NCI-H146 treated with DMSO at 0.1 percent for 48 hours (cell line): ENCODE measurements around the gene GRIA4.
"Not testable (repeated sequence)": the region's sequence is repeated elsewhere in the genome, so short reads cannot be mapped to it uniquely, and the experiment has no call there.

Source experiments
- DNase-seq: peaks from one replicate; lab custom pipeline; 2025; ENCODE audit not compliant: unreplicated experiment; lab: John Stamatoyannopoulos, UW

Gene GRIA4

DNA sequence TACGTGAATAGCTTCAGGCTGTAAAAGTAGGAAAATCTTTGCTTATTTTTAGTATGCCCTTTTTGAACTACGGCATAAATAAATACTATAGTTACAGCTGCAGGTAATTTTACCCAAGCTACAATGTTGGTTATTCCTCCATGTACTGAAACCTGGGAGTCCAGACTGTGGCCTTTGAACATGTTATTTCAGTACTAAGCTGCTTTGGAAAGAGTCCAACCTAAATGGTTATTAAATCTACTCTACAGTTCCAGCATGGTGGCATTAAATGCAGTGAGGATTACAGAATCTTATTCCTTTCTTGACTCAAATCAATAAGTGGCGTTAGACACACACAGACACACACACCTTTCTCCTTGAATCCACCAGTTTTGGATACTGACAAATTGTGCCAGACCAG lies 247.1 kb downstream of the GRIA4 start:
- no peak for DNase-seq

DNA sequence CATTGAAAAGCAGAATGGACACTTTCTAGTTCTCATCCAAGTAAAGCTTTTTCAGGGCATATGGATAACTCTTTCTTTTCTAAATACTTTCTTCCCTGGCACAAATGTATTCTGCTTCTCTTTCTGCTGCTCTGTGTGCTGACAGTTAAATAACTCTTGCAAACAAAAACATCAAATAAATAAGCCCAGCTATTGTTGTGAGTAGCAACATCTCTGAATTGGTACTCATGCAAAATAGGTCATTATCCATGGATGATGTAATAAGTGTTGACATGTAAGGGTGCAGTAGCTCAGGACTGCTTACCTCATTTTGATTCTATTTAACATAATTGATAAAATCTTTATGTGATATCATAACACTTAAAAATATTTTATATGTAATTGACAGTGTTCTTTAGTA lies 247.9 kb downstream of the GRIA4 start:
- no peak for DNase-seq

DNA sequence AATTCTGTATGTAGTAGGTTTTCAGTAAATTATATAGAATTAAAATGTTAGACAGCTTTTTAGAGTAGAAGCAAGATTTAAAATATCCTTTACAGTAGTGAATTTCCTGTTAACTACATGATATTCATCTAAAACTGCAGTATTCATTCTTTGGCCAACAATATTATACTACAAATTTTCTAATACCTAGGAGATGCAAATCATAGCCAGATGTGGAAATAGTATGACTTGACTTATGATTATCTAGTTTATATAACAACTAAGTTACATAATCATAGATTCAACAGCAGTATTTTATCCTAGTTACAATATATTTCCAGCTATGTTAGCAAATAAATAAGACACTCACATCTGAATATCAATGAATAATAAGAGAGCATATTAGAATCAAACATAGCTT lies 249.0 kb downstream of the GRIA4 start:
- no peak for DNase-seq

DNA sequence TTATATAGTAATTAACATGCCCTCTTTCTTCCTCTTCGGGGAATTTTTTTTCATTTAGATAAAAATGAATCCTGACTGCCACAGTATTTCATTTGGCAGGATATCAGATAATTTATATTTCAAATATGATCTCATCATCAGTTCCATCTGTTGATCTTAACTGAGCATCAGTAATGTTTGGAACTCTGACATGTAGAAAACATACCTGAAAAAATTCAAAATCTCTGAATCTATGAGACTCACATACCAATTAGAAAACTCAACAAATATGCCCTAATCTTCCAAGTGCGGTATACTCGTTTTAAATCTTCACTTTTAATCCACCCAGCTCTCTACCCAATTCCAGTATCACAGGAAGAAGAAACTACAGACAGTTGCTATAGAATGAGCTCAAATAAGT lies 250.2 kb downstream of the GRIA4 start:
- no peak for DNase-seq

DNA sequence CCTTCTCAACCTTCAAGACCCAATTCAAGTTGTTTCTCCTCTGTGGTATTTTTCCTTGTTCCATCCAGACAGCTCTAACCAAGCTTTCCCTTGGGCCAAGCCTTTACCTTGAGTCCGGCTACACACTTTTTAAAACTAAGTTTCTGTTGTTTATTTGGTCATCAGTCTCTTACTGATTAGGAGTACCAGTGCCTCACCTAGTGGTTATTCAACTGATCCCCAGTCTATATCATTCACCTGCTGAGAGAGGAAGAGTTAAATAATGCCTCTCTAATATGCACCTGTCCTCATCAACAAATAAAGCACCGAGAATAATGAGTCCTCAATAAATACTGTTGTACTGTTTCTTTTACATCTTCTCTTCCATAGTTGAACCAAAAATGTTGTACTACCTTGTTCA lies 251.4 kb downstream of the GRIA4 start:
- peak; percentile 25 for DNase-seq

DNA sequence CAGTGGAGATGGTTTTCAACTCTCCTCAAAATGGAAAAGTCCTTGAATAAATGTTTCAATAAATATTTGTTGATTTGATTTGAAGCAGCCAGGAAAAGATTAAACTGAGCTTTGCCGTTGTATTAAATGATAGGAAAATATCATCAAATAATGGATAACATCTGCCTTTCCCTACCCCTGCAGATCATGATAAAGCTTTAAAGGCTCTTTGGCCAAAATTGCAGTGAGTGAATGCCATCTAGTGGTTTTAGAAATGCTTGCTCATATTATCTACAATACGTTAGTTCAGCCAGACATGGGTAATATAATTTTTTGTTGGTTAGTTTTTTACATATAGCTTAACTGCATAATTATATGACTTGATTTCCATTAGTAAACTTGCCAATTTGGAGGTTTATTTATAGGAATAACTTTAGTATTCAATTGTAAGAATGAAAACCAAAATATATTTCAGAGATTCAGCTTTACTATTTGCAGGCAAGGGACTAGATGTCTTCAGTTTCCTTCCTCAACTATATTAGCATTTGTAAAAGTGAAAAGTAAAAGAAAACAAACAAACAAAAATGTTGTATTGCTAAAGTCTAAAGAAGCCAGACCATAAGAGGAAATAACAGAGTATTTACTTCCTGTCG lies 253.0 kb downstream of the GRIA4 start:
- DNase-seq: peak; percentile 7

DNA sequence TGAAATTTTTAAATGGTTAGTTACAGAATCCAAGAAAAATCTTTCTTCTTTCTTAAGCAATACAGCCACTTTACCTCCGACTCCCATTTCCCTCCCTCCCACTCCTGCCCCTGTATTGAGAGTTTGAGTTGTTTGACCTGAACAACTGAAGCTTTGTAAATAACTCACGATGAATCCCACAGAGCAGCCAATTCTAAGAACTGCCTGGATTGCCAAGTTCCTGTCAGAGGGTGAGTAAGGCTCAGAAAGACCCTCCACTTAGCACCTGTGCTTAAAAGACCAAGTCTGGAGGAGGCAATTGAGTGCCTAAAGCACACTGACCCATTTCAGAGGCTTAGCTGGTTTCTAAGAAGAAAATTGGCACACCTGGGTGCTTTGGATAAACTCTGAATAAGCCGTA lies 253.7 kb downstream of the GRIA4 start:
- DNase-seq: no peak

DNA sequence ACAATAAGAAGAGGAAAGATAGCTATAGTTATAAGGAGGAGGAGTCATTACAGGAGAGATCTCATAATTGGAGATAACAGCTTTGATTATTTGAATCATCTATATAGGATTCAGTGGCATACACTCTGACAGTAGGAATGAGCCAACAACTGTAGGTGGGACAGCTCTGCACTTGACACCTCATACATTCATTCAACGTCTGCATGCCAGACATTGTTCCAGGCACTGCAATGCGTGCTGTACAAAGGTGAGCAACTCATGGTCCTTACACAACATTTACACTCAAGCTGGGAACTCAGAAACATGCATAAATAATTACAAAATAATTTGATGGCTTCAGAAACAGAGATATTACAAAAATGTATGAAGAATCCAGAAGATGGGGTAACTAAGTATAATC lies 257.9 kb downstream of the GRIA4 start:
- no peak for DNase-seq

DNA sequence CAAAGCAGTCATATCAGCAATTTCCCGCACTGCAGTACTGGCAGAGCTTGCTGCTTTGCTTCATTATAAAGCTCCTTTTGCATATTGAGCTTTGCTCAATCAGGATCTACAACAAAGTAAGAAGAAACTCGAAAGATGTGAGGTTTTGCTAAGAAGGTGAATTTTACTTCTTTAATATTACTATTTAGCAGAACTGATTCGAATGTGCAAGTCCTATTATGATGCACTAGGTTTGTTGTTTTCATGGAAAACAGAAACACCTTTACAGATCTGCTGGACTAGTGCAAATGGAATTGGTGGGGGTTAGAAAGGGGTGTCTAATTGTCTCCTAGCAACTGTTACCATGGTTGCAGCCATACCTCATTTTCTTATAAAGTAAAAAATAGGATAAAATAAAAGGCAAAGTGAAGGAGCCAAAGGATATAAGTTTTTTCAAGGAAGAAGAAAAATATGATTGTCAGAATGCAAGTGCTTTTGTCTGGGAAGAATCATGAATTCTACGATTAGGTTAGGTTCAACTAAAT lies 259.0 kb downstream of the GRIA4 start:
- no peak for DNase-seq

DNA sequence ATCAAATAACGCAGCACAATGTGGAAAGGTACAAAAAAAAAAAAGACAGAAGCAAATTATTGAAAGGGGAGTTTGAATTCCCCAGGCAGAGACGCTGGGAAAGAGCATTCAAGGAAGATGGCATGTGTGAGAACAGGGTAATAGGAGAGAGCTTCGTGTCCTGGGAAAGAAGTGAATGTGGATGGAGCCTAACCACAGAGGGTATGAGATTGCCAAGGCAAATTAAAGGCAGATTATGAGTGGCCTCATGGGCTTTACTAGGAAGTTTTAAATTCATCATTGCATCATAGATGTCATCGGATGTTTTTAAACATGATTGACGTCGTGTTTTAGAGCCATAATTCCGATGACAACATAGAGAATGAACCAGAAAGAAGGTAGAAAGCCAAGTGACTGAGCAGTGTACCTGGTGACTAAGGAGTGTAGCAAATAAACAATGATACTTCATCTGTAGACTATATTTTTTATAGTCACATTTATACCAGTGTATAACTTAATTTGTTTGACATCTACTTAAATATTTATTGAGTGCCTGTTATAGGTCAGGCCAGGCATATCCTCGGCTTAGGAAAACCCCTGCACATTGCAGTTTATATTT lies 260.7 kb downstream of the GRIA4 start:
- DNase-seq: no peak

DNA sequence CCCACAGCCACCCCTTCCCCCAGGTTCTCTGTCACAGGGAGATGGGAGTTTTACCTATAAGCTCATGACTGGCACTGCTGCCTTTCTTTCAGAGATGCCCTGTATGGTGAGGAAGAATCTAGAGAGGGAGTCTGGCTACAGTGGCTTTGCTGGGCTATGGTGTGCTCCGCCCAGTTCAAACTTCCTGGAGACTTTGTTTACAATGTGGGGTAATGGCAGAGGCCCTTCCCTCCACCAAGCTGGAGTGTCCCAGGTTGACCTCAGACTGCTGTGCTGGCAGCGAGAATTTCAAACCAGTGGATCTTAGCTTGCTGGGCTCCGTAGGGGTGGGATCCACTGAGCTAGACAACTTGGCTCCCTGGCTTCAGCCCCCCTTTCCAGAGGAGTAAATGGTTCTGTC lies 268.6 kb downstream of the GRIA4 start:
- no peak for DNase-seq

DNA sequence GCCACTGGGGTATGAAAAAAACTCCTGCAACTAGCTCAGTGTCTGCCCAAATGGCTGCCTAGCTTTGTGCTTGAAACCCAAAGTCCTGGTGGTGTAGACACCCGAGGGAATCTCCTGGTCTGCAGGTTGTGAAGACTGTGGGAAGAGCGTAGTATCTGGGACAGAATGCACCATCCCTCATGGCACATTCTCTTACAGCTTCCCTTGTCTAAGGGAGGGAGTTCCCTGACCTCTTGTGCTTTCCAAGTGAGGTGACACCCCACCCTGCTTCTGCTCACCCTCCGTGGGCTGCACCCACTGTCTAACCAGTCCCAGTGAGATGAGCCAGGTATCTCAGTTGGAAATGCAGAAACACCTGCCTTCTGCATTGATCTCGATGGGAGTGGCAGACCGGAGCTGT lies 269.1 kb downstream of the GRIA4 start:
- DNase-seq: not testable (repeated sequence)

DNA sequence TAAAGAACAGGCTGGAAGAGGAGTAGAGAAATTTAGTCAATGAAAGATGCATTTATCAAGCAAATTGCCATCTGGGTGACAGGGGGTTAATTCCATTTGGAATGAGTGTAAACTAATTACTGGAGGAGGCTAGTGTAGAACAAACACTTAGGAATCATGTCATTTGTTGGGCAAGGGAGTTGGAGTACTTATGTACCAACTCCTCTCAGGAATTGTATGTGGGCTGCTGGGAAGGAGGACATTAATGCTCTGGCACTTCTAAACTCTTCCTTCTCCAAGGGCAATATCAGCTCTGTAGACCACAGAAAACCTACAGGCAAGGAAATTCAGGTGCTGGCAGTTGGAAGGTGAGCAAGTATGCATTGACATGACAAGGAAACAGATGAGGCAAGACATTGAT lies 271.2 kb downstream of the GRIA4 start:
- DNase-seq: no peak

DNA sequence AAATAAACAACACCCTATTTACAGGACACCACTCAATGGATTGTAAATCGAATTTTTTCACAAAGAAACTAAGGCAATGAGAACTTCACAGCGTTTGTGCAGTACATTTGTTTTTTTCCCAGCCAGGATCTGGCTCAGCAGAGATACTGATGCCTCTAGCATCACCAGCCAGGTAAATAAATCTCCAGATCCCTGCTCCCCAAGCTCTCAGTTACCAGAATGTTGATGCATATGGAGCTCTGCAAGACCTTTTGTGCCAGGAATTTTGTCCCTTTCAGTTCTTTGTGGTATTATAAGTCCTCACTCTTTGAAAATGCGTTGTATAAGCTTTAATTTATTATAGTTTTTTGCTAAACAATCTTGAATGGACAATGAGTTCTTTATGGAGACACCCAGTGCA lies 274.6 kb downstream of the GRIA4 start:
- no peak for DNase-seq

DNA sequence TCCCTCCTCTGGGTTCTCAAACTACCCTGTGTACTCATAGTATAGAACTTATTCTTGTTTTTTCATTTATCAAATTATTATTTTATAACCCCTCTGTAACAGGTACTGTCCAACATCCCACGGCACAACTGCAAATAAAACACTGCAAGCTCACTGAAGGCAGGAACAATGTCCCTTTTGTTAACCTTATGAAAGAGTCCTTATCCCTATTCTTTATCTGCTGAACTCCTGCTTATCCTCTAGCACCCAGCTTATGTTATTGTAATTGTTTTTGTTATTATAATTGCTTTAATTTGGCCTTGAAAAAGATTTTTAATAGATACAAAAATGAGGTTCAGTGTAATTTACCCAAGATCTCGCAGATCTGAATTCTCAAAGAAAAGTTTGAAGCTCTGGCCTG lies 281.8 kb downstream of the GRIA4 start:
- DNase-seq: no peak

DNA sequence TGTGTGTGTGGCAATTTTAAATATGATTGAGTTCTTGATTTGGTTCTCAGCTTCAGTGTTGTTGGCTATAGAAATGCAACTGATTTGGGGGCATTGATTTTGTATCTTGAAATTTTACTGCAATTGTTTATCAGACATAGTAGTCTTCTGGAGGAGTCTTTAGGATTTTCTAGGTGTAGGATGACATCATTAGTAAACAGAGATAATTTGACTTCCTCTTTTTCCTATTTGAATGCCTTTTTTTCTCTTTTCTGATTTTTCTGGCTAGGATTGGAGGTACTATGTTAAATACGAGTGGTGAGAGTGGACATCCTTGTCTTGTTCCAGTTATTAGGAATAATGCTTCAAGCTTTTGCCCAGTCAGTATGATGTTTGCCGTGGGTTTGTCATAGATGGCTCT lies 287.3 kb downstream of the GRIA4 start:
- DNase-seq: no peak

DNA sequence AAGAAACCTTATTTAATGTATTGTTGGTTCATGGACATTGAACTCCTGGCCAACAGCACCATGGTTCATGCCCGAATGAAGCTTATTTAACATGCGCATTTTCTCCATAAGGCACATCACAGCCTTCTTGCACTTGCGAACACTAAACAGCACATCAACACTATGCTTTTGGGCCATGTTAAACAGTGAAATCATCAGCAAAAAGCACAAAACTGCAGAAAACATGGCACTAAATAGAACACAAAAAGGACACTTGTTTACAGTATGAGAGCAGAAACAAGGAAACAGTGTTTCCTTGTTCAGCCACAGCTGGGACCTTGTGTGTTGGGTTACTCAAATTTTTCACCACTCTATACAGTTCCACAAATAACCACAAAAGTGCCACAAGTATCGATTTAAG lies 289.9 kb downstream of the GRIA4 start:
- no peak for DNase-seq

DNA sequence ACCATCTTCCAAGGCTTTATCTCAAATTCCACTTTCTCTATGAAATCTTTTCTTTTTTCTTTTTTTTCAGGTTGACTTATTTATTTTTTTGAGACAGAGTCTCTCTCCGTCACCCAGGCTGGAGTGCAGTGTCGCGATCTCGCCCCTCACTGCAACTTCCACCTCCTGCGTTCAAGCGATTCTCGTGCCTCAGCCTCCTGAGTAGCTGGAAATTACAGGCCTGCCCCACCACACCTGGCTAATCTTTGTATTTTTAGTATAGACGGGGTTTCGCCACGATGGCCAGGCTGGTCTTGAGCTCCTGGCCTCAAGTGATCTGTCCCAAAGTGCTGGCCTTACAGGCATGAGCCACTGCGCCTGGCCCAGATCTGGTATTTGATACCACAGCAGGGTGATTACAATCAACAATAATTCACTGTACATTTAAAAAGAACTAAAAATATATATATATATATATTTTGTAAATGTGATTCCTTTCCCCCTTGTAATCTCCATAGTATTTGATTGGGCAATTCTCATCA lies 290.7 kb downstream of the GRIA4 start:
- DNase-seq: no peak

DNA sequence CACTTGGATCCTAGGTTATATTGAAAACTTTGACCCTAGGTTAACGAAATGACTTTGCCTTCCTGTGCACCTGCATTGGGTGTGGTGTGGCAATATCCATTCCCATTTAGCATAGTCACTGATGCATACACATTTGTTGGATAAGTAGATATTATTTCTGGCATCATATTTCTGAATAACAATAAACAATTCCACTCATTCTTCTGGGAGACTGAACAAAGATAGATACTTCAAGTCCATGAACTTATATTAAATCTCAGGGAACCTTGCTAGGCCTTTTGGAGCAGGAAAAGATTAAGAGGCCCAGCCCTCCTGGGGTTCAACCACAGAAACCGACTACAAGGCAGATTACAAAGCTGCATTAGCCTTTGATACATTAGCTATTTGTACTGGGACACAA lies 293.2 kb downstream of the GRIA4 start:
- no peak for DNase-seq

DNA sequence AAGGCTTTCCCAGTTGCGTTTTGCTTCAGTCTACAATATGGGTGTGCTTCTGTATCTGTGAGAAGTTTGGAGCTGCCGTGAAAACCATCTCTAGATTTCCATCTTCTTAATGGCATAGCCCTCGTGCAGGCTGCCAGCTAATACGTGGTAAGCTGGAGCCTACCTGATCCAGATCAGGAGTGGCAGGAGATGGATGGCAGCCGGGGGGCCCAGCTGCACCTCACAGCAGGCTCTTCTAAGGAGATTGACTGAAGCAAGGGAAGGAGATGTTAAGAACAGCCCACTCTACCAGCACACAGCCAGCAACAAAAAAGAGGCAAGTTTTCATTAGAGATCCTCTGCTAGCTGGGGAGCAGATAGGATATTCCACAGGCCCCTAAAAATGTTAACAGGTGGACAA lies 296.6 kb downstream of the GRIA4 start:
- no peak for DNase-seq

DNA sequence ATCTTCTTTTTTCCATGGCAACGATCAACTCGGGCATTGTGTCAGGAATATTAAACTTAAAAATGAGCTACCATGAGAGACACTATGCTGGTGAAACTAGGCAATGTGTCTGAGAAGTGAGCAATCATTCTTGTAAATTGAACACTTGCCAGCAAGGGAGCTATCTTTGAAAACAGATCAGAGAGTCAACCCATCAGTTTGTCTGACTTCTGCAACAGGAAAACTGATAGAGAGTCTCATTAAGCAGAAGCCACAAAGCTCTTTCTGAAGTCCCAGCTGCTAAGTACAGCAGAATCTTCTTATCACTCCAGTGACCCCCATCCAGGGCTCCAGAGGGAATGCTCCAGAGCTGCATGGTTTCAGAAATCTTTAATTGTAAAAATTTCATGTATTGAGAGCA lies 297.4 kb downstream of the GRIA4 start:
- DNase-seq: no peak

DNA sequence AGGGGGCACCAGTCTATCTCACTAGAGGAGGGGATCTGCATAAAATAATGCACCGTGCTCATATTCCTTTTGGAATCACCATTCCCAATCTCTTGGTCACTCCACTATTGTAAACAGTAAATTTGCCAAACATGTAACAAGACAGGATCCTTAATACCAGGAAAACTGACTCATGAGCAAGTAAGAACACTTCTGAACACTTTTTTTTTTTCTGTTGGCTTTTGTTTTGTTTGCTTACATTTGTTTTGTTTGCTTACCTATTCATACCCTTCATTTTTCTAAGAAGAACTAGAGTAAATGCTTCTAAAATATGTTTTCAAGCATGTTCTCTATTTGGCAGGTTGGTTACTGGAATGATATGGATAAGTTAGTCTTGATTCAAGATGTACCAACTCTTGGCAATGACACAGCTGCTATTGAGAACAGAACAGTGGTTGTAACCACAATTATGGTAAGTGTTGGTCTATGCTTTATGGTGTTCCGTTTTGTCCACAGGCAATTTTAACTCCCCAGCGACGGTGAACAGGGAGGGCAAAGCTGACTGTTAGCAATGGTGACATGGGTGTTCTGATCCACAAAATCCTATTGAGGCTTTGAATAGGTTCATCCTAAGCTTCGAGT lies 300.3 kb downstream of the GRIA4 start:
- no peak for DNase-seq
